Caco-2 (cell line): ENCODE results near the gene CLIC4. TPM values are rescaled to one million over a fixed set of nuclear protein-coding genes. Genes with fewer than 3 reads are reported as not detected.
"Not testable (repeated sequence)": the region's sequence is repeated elsewhere in the genome, so short reads cannot be mapped to it uniquely, and the experiment has no call there.

Experiments used
- BruUV-seq: library from RNA; stranded (reverse); fragments of 400-500 nt; replicated peaks from 2 replicates; lab custom pipeline; 2021; lab: Mats Ljungman, UMichigan
- CTCF ChIA-PET: fragments of 300-600 bp; sonication (Branson Sonifier 250); formaldehyde crosslinking; loops from one replicate; lab custom pipeline; 2022; ENCODE audit warnings: antibody characterized with exemption; lab: Charles Lee
- POLR2A ChIA-PET: fragments of 300-600 bp; sonication (Branson Sonifier 250); formaldehyde crosslinking; loops from one replicate; lab custom pipeline; 2022; ENCODE audit warnings: antibody characterized with exemption; lab: Charles Lee
- DNase-seq, 2 experiments: peaks; one replicate each; pipeline versions ENCODE4 v3.0.0 to v3.0.0-alpha.2; 2020 to 2022
- H3K27me3 ChIP-seq: replicated peaks from 2 replicates; pipeline ENCODE4 v1.6.0; 2011; ENCODE audit warnings: low read length; ENCODE audit not compliant: control insufficient read depth, insufficient read depth
- H3K36me3 ChIP-seq: 2 replicates; pipeline ENCODE4 v1.5.1; 2011; ENCODE audit warnings: low read length; ENCODE audit not compliant: control insufficient read depth, insufficient read depth
- H3K4me1 ChIP-seq: fragments of 250-450 bp; sonication (Bioruptor Pico); 2 replicates; pipeline ENCODE4 v1.5.1; 2020; ENCODE audit warnings: mild to moderate bottlenecking
- H3K4me3 ChIP-seq: 2 replicates; pipeline ENCODE4 v1.5.1; 2011; ENCODE audit warnings: low read depth, mild to moderate bottlenecking, control low read depth, low read length
- H3K9me3 ChIP-seq: fragments of 250-450 bp; sonication (Bioruptor Pico); 2 replicates; pipeline ENCODE4 v1.5.1; 2020; ENCODE audit warnings: mild to moderate bottlenecking, moderate library complexity
- H3K27ac Mint-ChIP-seq: one replicate; pipeline ENCODE4 v1.8.0; 2022; ENCODE audit warnings: mixed read lengths; ENCODE audit not compliant: unreplicated experiment
- H3K27me3 Mint-ChIP-seq: one replicate; pipeline ENCODE4 v1.8.0; 2022; ENCODE audit warnings: mixed read lengths; ENCODE audit not compliant: insufficient read depth, unreplicated experiment
- H3K36me3 Mint-ChIP-seq: one replicate; pipeline ENCODE4 v1.8.0; 2022; ENCODE audit warnings: mild to moderate bottlenecking, mixed read lengths; ENCODE audit not compliant: insufficient read depth, unreplicated experiment
- H3K4me1 Mint-ChIP-seq: one replicate; pipeline ENCODE4 v1.8.0; 2022; ENCODE audit warnings: low read depth, mixed read lengths; ENCODE audit not compliant: unreplicated experiment
- H3K4me3 Mint-ChIP-seq: one replicate; pipeline ENCODE4 v1.8.0; 2022; ENCODE audit warnings: mild to moderate bottlenecking, moderate library complexity, mixed read lengths; ENCODE audit not compliant: unreplicated experiment
- H3K9me3 Mint-ChIP-seq: one replicate; pipeline ENCODE4 v1.8.0; 2022; ENCODE audit warnings: mixed read lengths; ENCODE audit not compliant: unreplicated experiment
- CTCF ChIP-seq, 2 experiments: fragments of 200-600 bp in 1 of 2; IDR thresholded peaks; 1 replicate in 1 of 2; 2 replicates in 1 of 2; pipeline versions ENCODE4 v1.5.1 to v1.8.0; 2011 to 2022; ENCODE audit warnings: antibody characterized with exemption in 1 of 2, control low read depth in 1 of 2, inconsistent platforms in 1 of 2, low read depth in 1 of 2, low read length in 1 of 2, mild to moderate bottlenecking in 1 of 2, moderate library complexity in 1 of 2; ENCODE audit not compliant: insufficient read depth in 1 of 2, severe bottlenecking in 1 of 2, unreplicated experiment in 1 of 2
- intact Hi-C: fragments of 100-400 bp; cut with micrococcal nuclease; formaldehyde crosslinking; loops from one replicate; pipeline ENCODE4 v1.10.0; 2022; ENCODE audit not compliant: unreplicated experiment
- total RNA-seq: library from RNA; stranded (reverse); gene quantifications from 2 replicates; pipeline ENCODE4 v1.2.3, GENCODE V29; 2022

The CLIC4 gene
- total RNA-seq, 1 experiment from 2014 or later: 140 TPM

- no peak for DNase-seq
- intact Hi-C loops: no loop called here
- Mint-ChIP-seq H3K4me1 (no peaks in the 10 kb centered on the region), H3K9me3 (no peaks in the 10 kb centered on the region), H3K36me3 (no peaks in the 10 kb centered on the region), H3K27ac (no peak overlapping the region), H3K27me3 (no peaks in the 10 kb centered on the region), H3K4me3 (no peak overlapping the region)
- H3K4me3 ChIP-seq: no peak overlapping the region
- ChIA-PET POLR2A (interaction anchor here (0.5 kb wide), 1 partner anchor 918 kb away, joined by 5 read pairs; the partner anchor contains the start of gene PITHD1), CTCF (interaction anchor here (0.7 to 1.5 kb wide), 2 partner anchors 8 to 281 kb away, joined by 4 to 7 read pairs; partner anchors contain the start of gene NIPAL3)
- no peaks in the 10 kb centered on the region for H3K4me1 ChIP-seq
- TF ChIP-seq CTCF (IDR thresholded peaks at IDR 0.05; ENCODE audit: insufficient read depth in 1 of 2, low read depth in 1 of 2, low read length in 1 of 2, severe bottlenecking in 1 of 2, unreplicated experiment in 1 of 2): no peak
- BruUV-seq: no TSS peak
- no peaks in the 10 kb centered on the region for H3K36me3 ChIP-seq
- no peaks in the 10 kb centered on the region for H3K9me3 ChIP-seq
- no peaks in the 10 kb centered on the region for H3K27me3 ChIP-seq
These were observed 48.4 kb upstream of the CLIC4 start for GRCh38 chr1:24696756-24697330.

- H3K9me3 Mint-ChIP-seq, H3K27me3 Mint-ChIP-seq, H3K4me3 Mint-ChIP-seq, H3K36me3 ChIP-seq, H3K27ac Mint-ChIP-seq, POLR2A ChIA-PET, H3K36me3 Mint-ChIP-seq, DNase-seq, H3K27me3 ChIP-seq, H3K4me3 ChIP-seq, BruUV-seq, H3K4me1 Mint-ChIP-seq, H3K4me1 ChIP-seq, intact Hi-C loops, H3K9me3 ChIP-seq: not testable (repeated sequence)
- CTCF ChIA-PET: interaction anchor here (0.7 to 1.5 kb wide), 2 partner anchors 9 to 282 kb away, joined by 4 to 7 read pairs; partner anchors contain the start of gene NIPAL3
These were observed 47.7 kb upstream of the CLIC4 start for GRCh38 chr1:24697453-24698001.

GRCh38 chr1:24698326-24698725 lies 46.9 kb upstream of the CLIC4 start:
- H3K4me3 Mint-ChIP-seq, H3K27me3 Mint-ChIP-seq, H3K9me3 ChIP-seq, POLR2A ChIA-PET, DNase-seq, H3K36me3 ChIP-seq, intact Hi-C loops, H3K4me3 ChIP-seq, H3K9me3 Mint-ChIP-seq, H3K4me1 Mint-ChIP-seq, H3K27ac Mint-ChIP-seq, BruUV-seq, H3K27me3 ChIP-seq, H3K4me1 ChIP-seq, CTCF ChIA-PET, H3K36me3 Mint-ChIP-seq: not testable (repeated sequence)

- no peaks in the 10 kb centered on the region for H3K27me3 Mint-ChIP-seq
- TF ChIP-seq CTCF (IDR thresholded peaks at IDR 0.05; ENCODE audit: insufficient read depth in 1 of 2, low read depth in 1 of 2, low read length in 1 of 2, severe bottlenecking in 1 of 2, unreplicated experiment in 1 of 2): no peak
These were observed 45.6 kb upstream of the CLIC4 start for GRCh38 chr1:24699628-24700027.

More at GRCh38 chr1:24699628-24700027, 45.6 kb upstream of the CLIC4 start:
- no peaks in the 10 kb centered on the region for H3K9me3 Mint-ChIP-seq
- no peaks in the 10 kb centered on the region for H3K36me3 ChIP-seq
- DNase-seq: no peak
- intact Hi-C loops: no loop called here
- BruUV-seq: no TSS peak
- H3K4me1 ChIP-seq: no peaks in the 10 kb centered on the region
- ChIA-PET CTCF (no interaction called here), POLR2A (no interaction called here)
- peaks cover 3% of the 10 kb centered on the region for H3K4me1 Mint-ChIP-seq
- H3K27ac Mint-ChIP-seq: no peak overlapping the region
- no peak overlapping the region for H3K4me3 ChIP-seq
- no peak overlapping the region for H3K4me3 Mint-ChIP-seq
- no peaks in the 10 kb centered on the region for H3K27me3 ChIP-seq
- no peaks in the 10 kb centered on the region for H3K36me3 Mint-ChIP-seq
- no peaks in the 10 kb centered on the region for H3K9me3 ChIP-seq
